Stimulated activated CD8-positive, alpha-beta memory T cell treated with anti-CD3 and anti-CD28 coated beads, Interleukin-4, amount 100 ng/mL, for 1 hour (primary cell): Measurements from ENCODE around the gene ZFHX3.

Experiments used
- DNase-seq, 2 donors: peaks; one replicate each; pipeline ENCODE4 v3.0.0-alpha.2; 2020; ENCODE audit warnings: low read depth in 2 of 2, low spot score in 1 of 2

The ZFHX3 gene

GRCh38 chr16:72853575-72854266 is 194.2 kb downstream of the ZFHX3 start:
- DNase-seq, result no peak

- no peak for DNase-seq
Measured at GRCh38 chr16:72852421-72852820, 195.5 kb downstream of the ZFHX3 start.

GRCh38 chr16:72850853-72851252 is 197.1 kb downstream of the ZFHX3 start:
- DNase-seq, result no peak

- no peak for DNase-seq
Measured at GRCh38 chr16:72850021-72850420, 197.9 kb downstream of the ZFHX3 start.

GRCh38 chr16:72848759-72849664 is 198.9 kb downstream of the ZFHX3 start:
- DNase-seq, result no peak

- no peak for DNase-seq
Measured at GRCh38 chr16:72848028-72848400, 199.9 kb downstream of the ZFHX3 start.

- DNase-seq, result no peak
Measured at GRCh38 chr16:72847187-72848027, 200.5 kb downstream of the ZFHX3 start.

GRCh38 chr16:72846594-72846993 is 201.3 kb downstream of the ZFHX3 start:
- no peak for DNase-seq

- DNase-seq, result no peak
Measured at GRCh38 chr16:72845322-72846020, 202.5 kb downstream of the ZFHX3 start.

GRCh38 chr16:72844225-72844920 is 203.6 kb downstream of the ZFHX3 start:
- no peak for DNase-seq

GRCh38 chr16:72841506-72841905 is 206.4 kb downstream of the ZFHX3 start:
- DNase-seq, result no peak

- DNase-seq, result no peak
Measured at GRCh38 chr16:72840631-72841381, 207.1 kb downstream of the ZFHX3 start.

GRCh38 chr16:72838951-72839350 is 209.0 kb downstream of the ZFHX3 start:
- no peak for DNase-seq

- no peak for DNase-seq
Measured at GRCh38 chr16:72838586-72838910, 209.4 kb downstream of the ZFHX3 start.

GRCh38 chr16:72837846-72838585 is 209.9 kb downstream of the ZFHX3 start:
- DNase-seq, result no peak

- no peak for DNase-seq
Measured at GRCh38 chr16:72836985-72837384, 210.9 kb downstream of the ZFHX3 start.

GRCh38 chr16:72836181-72836580 is 211.7 kb downstream of the ZFHX3 start:
- no peak for DNase-seq

- DNase-seq, result no peak
Measured at GRCh38 chr16:72835086-72835485, 212.8 kb downstream of the ZFHX3 start.

- no peak for DNase-seq
Measured at GRCh38 chr16:72834499-72834898, 213.4 kb downstream of the ZFHX3 start.
